Keratinocyte (primary cell): Measurements from ENCODE around the gene CMBL. TPM values are rescaled to one million over a fixed set of nuclear protein-coding genes. Genes with fewer than 3 reads are reported as not detected.

Experiments
- DNase-seq: peaks from one replicate; pipeline ENCODE4 v3.0.0-alpha.2; 2011; ENCODE audit warnings: low read depth, missing footprints, low spot score
- FAIRE-seq: peaks from 2 replicates; lab custom pipeline; 2011; peaks lifted over from hg19 to GRCh38; lab: Jason Lieb, UNC
- H2AFZ ChIP-seq: 2 replicates; pipeline ENCODE4 v1.6.0; 2012; ENCODE audit warnings: low read length, control low read depth, inconsistent platforms; ENCODE audit not compliant: control insufficient read depth
- H3K27ac ChIP-seq: 2 replicates; pipeline ENCODE4 v1.5.1; 2011; ENCODE audit warnings: low read length; ENCODE audit not compliant: control insufficient read depth, insufficient read depth
- H3K27me3 ChIP-seq: 3 replicates; pipeline ENCODE4 v1.6.0; 2011; ENCODE audit warnings: low read length; ENCODE audit not compliant: control insufficient read depth, insufficient read depth; ENCODE audit errors: extremely low read depth
- H3K36me3 ChIP-seq, 2 experiments: 2 replicates in 1 of 2; 3 replicates in 1 of 2; pipeline ENCODE4 v1.5.1; 2011; ENCODE audit warnings: low read length in 2 of 2, mild to moderate bottlenecking in 1 of 2; ENCODE audit not compliant: control insufficient read depth in 2 of 2, insufficient read depth in 2 of 2; ENCODE audit errors: extremely low read depth in 1 of 2
- H3K4me1 ChIP-seq: 3 replicates; pipeline ENCODE4 v1.5.1; 2011; ENCODE audit warnings: low read length; ENCODE audit not compliant: control insufficient read depth, insufficient read depth; ENCODE audit errors: extremely low read depth
- H3K4me2 ChIP-seq: 3 replicates; pipeline ENCODE4 v1.6.0; 2011; ENCODE audit warnings: low read depth, low read length; ENCODE audit not compliant: control insufficient read depth, insufficient read depth; ENCODE audit errors: extremely low read depth
- H3K4me3 ChIP-seq, 3 experiments: fragments of 200-600 bp in 1 of 3; sonication (generic) in 1 of 3; 2 replicates in 2 of 3; 3 replicates in 1 of 3; pipeline ENCODE4 v1.5.1; 2011 to 2016; ENCODE audit warnings: low read length in 3 of 3, mild to moderate bottlenecking in 3 of 3, control low read depth in 2 of 3, inconsistent platforms in 1 of 3, low read depth in 1 of 3, mixed read lengths in 1 of 3, mixed run types in 1 of 3, moderate library complexity in 1 of 3; ENCODE audit not compliant: control insufficient read depth in 2 of 3, insufficient read depth in 2 of 3; ENCODE audit errors: extremely low read depth in 1 of 3
- H3K79me2 ChIP-seq: 2 replicates; pipeline ENCODE4 v1.6.0; 2012; ENCODE audit warnings: low read length; ENCODE audit not compliant: control insufficient read depth, insufficient read depth
- H3K9ac ChIP-seq: 3 replicates; pipeline ENCODE4 v1.6.0; 2011; ENCODE audit warnings: low read length; ENCODE audit not compliant: control insufficient read depth, insufficient read depth; ENCODE audit errors: extremely low read depth
- H3K9me1 ChIP-seq: 3 replicates; pipeline ENCODE4 v1.6.0; 2011; ENCODE audit warnings: low read length; ENCODE audit not compliant: control insufficient read depth, insufficient read depth; ENCODE audit errors: extremely low read depth
- H3K9me3 ChIP-seq: 2 replicates; pipeline ENCODE4 v1.5.1; 2012; ENCODE audit warnings: low read depth, low read length; ENCODE audit not compliant: control insufficient read depth
- H4K20me1 ChIP-seq: 3 replicates; pipeline ENCODE4 v1.6.0; 2011; ENCODE audit warnings: low read length; ENCODE audit not compliant: control insufficient read depth, insufficient read depth; ENCODE audit errors: extremely low read depth
- CTCF ChIP-seq, 3 experiments: IDR thresholded peaks in 1 of 3; conservative IDR thresholded peaks in 1 of 3; optimal IDR thresholded peaks in 1 of 3; 2 replicates in 2 of 3; 3 replicates in 1 of 3; pipeline versions ENCODE3 to v1.5.1; 2011; ENCODE audit warnings: low read length in 3 of 3, mild to moderate bottlenecking in 3 of 3, moderate library complexity in 2 of 3, control low read depth in 1 of 3, inconsistent platforms in 1 of 3; ENCODE audit not compliant: insufficient read depth in 2 of 3; ENCODE audit errors: extremely low read depth in 1 of 3
- EZH2 ChIP-seq: IDR thresholded peaks from one replicate; pipeline ENCODE4 v1.6.1; 2012; ENCODE audit warnings: inconsistent platforms, mild to moderate bottlenecking, low read length, moderate library complexity
- dilution Hi-C: fragments of 300-500 bp; cut with MboI; formaldehyde crosslinking; loops from one replicate; pipeline ENCODE4 v1.7.0; 2020; ENCODE audit warnings: low sequenced_read_pairs; ENCODE audit not compliant: extremely low pct_ligation_motif_present
- polyA plus RNA-seq, 5 experiments: library from polyadenylated mRNA; depleted of rRNA in 3 of 5; stranded (reverse) in 3 of 5; stranded (forward) in 1 of 5; unstranded in 1 of 5; fragments of >200 nt; gene quantifications; 1 replicate in 1 of 5; 2 replicates in 3 of 5; 3 replicates in 1 of 5; pipeline versions ENCODE4 v1.2.1 to v1.2.3, GENCODE V29; 2011 to 2012; ENCODE audit warnings: missing spikeins in 2 of 5, low read depth in 1 of 5, low replicate concordance in 1 of 5

Gene CMBL
- polyA plus RNA-seq, 1 donor (not counting 4 experiments of a cell fraction or from before 2014, with no cell fraction given): 9.1 TPM

- Histone ChIP-seq H2AFZ (no peak overlapping the region), H3K27me3 (no peaks in the 10 kb centered on the region), H4K20me1 (no peaks in the 10 kb centered on the region), H3K9ac (no peak overlapping the region), H3K4me1 (no peaks in the 10 kb centered on the region), H3K9me1 (no peaks in the 10 kb centered on the region), H3K9me3 (no peaks in the 10 kb centered on the region), H3K4me2 (no peak overlapping the region), H3K27ac (no peak overlapping the region), H3K36me3 (no peaks in the 10 kb centered on the region), H3K79me2 (no peaks in the 10 kb centered on the region), H3K4me3 (no peak overlapping the region)
- no peak for DNase-seq
- TF ChIP-seq CTCF (optimal IDR thresholded peaks at IDR 0.05 in 1 of 3, IDR thresholded peaks at IDR 0.05 in 1 of 3, conservative IDR thresholded peaks at IDR 0.05 in 1 of 3; ENCODE audit: extremely low read depth in 1 of 3, insufficient read depth in 2 of 3, low read length in 3 of 3): no peak
- no peak for TF ChIP-seq EZH2
- no peak for FAIRE-seq
- dilution Hi-C loops: no loop called here
These were observed 31.5 kb upstream of the CMBL start for GRCh38 chr5:10339058-10339811.

GRCh38 chr5:10338686-10339057 is 31.0 kb upstream of the CMBL start:
- Histone ChIP-seq H2AFZ (no peak overlapping the region), H3K27me3 (peaks cover under 1% of the 10 kb centered on the region), H4K20me1 (no peaks in the 10 kb centered on the region), H3K36me3 (no peaks in the 10 kb centered on the region), H3K4me3 (no peak overlapping the region), H3K4me2 (no peak overlapping the region), H3K9me3 (no peaks in the 10 kb centered on the region), H3K9ac (no peak overlapping the region), H3K79me2 (no peaks in the 10 kb centered on the region), H3K27ac (no peak overlapping the region), H3K4me1 (no peaks in the 10 kb centered on the region), H3K9me1 (no peaks in the 10 kb centered on the region)
- TF ChIP-seq CTCF (optimal IDR thresholded peaks at IDR 0.05 in 1 of 3, IDR thresholded peaks at IDR 0.05 in 1 of 3, conservative IDR thresholded peaks at IDR 0.05 in 1 of 3; ENCODE audit: extremely low read depth in 1 of 3, insufficient read depth in 2 of 3, low read length in 3 of 3): no peak
- DNase-seq: no peak
- dilution Hi-C loops: no loop called here
- no peak for FAIRE-seq
